ENCODE results near the gene CACNA2D3. TPM values are rescaled to one million over a fixed set of nuclear protein-coding genes. Genes with fewer than 3 reads are reported as not detected.

CACNA2D3 gene
- total and polyA plus RNA-seq, 4 donors, result 0.06 to 0.37 (median 0.08) TPM; not detected in 1

DNA sequence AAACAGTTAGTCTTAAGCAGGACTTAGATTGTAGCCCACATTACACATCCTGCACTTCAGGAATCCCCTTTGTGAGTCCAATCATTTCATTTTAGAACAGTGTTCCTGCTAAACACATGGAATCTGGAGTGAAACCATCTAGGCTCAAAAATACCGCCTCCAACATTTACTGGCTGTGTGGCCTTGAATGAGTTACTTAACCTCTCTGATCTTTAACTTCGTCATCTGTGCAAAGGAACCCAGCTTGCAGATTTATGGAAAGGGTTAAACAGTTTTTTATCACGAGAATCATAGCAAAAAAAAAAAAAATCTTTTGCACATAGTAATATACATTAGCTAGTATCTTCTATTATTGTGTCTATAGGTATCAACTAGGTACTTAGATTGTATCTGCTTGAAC, 813.5 kb downstream of the CACNA2D3 start:
- DNase-seq (ENCODE audit: low spot score), result no peak
- H3K27me3 ChIP-seq (ENCODE audit: control insufficient read depth in 4 of 4, insufficient read depth in 4 of 4, low read length in 3 of 4), result peaks cover 0 to 3% (median 2%) of the 10 kb centered on the region in 4 donors
- 69% methylated on average over 3 of the region's 3 CpGs for WGBS
- H3K4me3 ChIP-seq (ENCODE audit: low read depth in 1 of 3, low read length in 3 of 3), result no peak overlapping the region
- no peaks in the 10 kb centered on the region for H3K9me3 ChIP-seq (ENCODE audit: control insufficient read depth in 4 of 4, low read length in 3 of 4)
- no peak overlapping the region for H3K9ac ChIP-seq (ENCODE audit: low read depth in 1 of 2, low read length in 2 of 2)
- no peaks in the 10 kb centered on the region for H3K4me1 ChIP-seq (ENCODE audit: control insufficient read depth in 4 of 4, insufficient read depth in 4 of 4, low read length in 3 of 4)
- no peak for TF ChIP-seq GABPA (IDR thresholded peaks at IDR 0.05 in 1 of 2, conservative IDR thresholded peaks at IDR 0.05 in 1 of 2)
- no peak for TF ChIP-seq RXRA (IDR thresholded peaks at IDR 0.05)
- TF ChIP-seq YY1 (IDR thresholded peaks at IDR 0.05), result no peak
- TF ChIP-seq, protein P1, sequence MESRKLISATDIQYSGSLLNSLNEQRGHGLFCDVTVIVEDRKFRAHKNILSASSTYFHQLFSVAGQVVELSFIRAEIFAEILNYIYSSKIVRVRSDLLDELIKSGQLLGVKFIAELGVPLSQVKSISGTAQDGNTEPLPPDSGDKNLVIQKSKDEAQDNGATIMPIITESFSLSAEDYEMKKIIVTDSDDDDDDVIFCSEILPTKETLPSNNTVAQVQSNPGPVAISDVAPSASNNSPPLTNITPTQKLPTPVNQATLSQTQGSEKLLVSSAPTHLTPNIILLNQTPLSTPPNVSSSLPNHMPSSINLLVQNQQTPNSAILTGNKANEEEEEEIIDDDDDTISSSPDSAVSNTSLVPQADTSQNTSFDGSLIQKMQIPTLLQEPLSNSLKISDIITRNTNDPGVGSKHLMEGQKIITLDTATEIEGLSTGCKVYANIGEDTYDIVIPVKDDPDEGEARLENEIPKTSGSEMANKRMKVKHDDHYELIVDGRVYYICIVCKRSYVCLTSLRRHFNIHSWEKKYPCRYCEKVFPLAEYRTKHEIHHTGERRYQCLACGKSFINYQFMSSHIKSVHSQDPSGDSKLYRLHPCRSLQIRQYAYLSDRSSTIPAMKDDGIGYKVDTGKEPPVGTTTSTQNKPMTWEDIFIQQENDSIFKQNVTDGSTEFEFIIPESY (IDR thresholded peaks at IDR 0.05), result no peak
- no peak for TF ChIP-seq EGR1 (IDR thresholded peaks at IDR 0.05; ENCODE audit: low read depth in 2 of 2)
- no peak overlapping the region for H3K27ac ChIP-seq (ENCODE audit: low read depth in 1 of 2, low read length in 2 of 2)
- H3K36me3 ChIP-seq (ENCODE audit: control insufficient read depth in 4 of 4, insufficient read depth in 3 of 4, low read depth in 1 of 4, low read length in 3 of 4), result no peaks in the 10 kb centered on the region

GRCh38 chr3:54936561-54936960, 814.2 kb downstream of the CACNA2D3 start:
- Histone ChIP-seq H3K36me3 (ENCODE audit: control insufficient read depth in 4 of 4, insufficient read depth in 3 of 4, low read depth in 1 of 4, low read length in 3 of 4) (no peaks in the 10 kb centered on the region), H3K27me3 (ENCODE audit: control insufficient read depth in 4 of 4, insufficient read depth in 4 of 4, low read length in 3 of 4) (peaks cover 0 to 3% (median 2%) of the 10 kb centered on the region in 4 donors), H3K4me3 (ENCODE audit: low read depth in 1 of 3, low read length in 3 of 3) (no peak overlapping the region), H3K4me1 (ENCODE audit: control insufficient read depth in 4 of 4, insufficient read depth in 4 of 4, low read length in 3 of 4) (no peaks in the 10 kb centered on the region), H3K9me3 (ENCODE audit: control insufficient read depth in 4 of 4, low read length in 3 of 4) (no peaks in the 10 kb centered on the region), H3K27ac (ENCODE audit: low read depth in 1 of 2, low read length in 2 of 2) (no peak overlapping the region), H3K9ac (ENCODE audit: low read depth in 1 of 2, low read length in 2 of 2) (no peak overlapping the region)
- TF ChIP-seq RXRA (IDR thresholded peaks at IDR 0.05) (no peak), HNF4A (conservative IDR thresholded peaks at IDR 0.05) (no peak), NR2F2 (IDR thresholded peaks at IDR 0.05) (no peak), YY1 (IDR thresholded peaks at IDR 0.05) (no peak), FOXA2 (IDR thresholded peaks at IDR 0.05) (no peak), MAX (IDR thresholded peaks at IDR 0.05) (no peak), RAD21 (IDR thresholded peaks at IDR 0.05) (no peak)
- TF ChIP-seq, protein P2, sequence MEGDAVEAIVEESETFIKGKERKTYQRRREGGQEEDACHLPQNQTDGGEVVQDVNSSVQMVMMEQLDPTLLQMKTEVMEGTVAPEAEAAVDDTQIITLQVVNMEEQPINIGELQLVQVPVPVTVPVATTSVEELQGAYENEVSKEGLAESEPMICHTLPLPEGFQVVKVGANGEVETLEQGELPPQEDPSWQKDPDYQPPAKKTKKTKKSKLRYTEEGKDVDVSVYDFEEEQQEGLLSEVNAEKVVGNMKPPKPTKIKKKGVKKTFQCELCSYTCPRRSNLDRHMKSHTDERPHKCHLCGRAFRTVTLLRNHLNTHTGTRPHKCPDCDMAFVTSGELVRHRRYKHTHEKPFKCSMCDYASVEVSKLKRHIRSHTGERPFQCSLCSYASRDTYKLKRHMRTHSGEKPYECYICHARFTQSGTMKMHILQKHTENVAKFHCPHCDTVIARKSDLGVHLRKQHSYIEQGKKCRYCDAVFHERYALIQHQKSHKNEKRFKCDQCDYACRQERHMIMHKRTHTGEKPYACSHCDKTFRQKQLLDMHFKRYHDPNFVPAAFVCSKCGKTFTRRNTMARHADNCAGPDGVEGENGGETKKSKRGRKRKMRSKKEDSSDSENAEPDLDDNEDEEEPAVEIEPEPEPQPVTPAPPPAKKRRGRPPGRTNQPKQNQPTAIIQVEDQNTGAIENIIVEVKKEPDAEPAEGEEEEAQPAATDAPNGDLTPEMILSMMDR (IDR thresholded peaks at IDR 0.05; ENCODE audit: low read depth, low read length, missing input control), result no peak
- 67% methylated on average over 5 of the region's 5 CpGs for WGBS
- DNase-seq (ENCODE audit: low spot score), result no peak

GRCh38 chr3:54939557-54940300, 817.4 kb downstream of the CACNA2D3 start:
- H3K36me3 ChIP-seq (ENCODE audit: control insufficient read depth in 4 of 4, insufficient read depth in 3 of 4, low read depth in 1 of 4, low read length in 3 of 4), result no peaks in the 10 kb centered on the region
- WGBS, result 62% methylated on average over 6 of the region's 6 CpGs
- H3K27me3 ChIP-seq (ENCODE audit: control insufficient read depth in 4 of 4, insufficient read depth in 4 of 4, low read length in 3 of 4), result peaks cover 0 to 3% (median under 1%) of the 10 kb centered on the region in 4 donors

More at GRCh38 chr3:54939557-54940300, 817.4 kb downstream of the CACNA2D3 start:
- Histone ChIP-seq H3K4me3 (ENCODE audit: low read depth in 1 of 3, low read length in 3 of 3) (no peak overlapping the region), H3K27ac (ENCODE audit: low read depth in 1 of 2, low read length in 2 of 2) (no peak overlapping the region), H3K9ac (ENCODE audit: low read depth in 1 of 2, low read length in 2 of 2) (no peak overlapping the region), H3K4me1 (ENCODE audit: control insufficient read depth in 4 of 4, insufficient read depth in 4 of 4, low read length in 3 of 4) (no peaks in the 10 kb centered on the region), H3K9me3 (ENCODE audit: control insufficient read depth in 4 of 4, low read length in 3 of 4) (no peaks in the 10 kb centered on the region)
- TF ChIP-seq SP1 (IDR thresholded peaks at IDR 0.05) (no peak), RAD21 (IDR thresholded peaks at IDR 0.05) (no peak), EGR1 (IDR thresholded peaks at IDR 0.05; ENCODE audit: low read depth in 2 of 2) (no peak)
- no peak for DNase-seq (ENCODE audit: low spot score)
